GM21360 (cell line): Measurements from ENCODE around the gene KCNG3.

ENCODE experiments used
- ATAC-seq: cut with Tn5 transposase; IDR thresholded peaks from one replicate; pipeline ENCODE4 v1.9.1; 2021; ENCODE audit warnings: mild to moderate bottlenecking, moderate library complexity; ENCODE audit not compliant: unreplicated experiment

The KCNG3 gene

DNA sequence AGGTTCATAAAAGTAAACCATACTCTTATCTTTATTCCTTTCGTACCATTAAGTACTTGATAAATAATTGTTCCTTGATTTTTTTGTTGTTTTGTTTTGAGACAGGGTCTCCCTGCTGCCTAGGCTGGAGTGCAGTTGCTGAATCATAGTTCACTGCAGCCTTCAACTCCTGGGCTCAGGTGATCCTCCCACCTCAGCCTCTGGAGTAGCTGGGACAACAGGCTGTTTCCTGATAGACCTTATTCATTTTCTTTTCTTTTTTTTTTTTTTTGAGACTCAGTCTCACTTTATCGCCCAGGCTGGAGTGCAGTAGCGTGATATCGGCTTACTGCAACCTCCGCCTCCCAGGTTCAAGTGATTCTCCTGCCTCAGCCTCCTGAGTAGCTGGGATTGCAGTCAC is 5.5 kb downstream of the KCNG3 start:
- no peak for ATAC-seq

DNA sequence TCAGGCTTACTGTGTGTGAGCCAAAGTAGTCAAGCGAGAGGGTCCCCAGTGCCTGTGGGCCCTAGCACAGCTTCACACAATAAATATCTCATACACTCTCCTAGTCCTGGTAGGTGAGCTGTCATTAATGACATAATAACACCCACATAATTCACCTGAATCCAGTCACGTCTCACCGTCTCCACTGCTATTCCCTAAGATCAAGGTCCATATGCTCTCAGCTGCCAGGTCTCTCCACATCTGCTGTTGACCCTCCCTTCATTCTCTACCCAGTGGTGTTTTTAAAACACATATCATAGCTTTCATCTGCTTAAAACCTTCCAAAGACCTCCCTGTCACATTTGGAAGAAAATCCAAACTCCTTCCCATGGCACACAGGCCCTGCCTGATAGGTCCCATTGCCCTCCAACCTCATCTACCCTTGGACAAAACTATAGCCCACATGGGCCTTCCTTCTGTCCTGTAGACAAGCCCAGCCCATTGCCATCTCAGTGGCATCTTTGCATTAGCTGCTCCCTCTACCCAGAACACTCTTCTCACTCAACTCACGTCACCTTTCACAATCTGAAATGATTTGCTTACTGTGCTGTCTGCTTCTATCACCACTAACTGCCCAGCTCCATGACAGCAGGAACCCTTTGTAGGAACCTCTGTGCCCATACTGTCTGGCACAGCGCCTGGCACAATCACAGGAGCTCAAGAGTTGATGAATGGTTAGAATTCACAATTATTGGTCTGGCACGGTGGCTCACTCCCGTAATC is 7.5 kb downstream of the KCNG3 start:
- ATAC-seq, result no peak

- no peak for ATAC-seq
Observed at GRCh38 chr2:42480402-42480801, 13.4 kb downstream of the KCNG3 start.

DNA sequence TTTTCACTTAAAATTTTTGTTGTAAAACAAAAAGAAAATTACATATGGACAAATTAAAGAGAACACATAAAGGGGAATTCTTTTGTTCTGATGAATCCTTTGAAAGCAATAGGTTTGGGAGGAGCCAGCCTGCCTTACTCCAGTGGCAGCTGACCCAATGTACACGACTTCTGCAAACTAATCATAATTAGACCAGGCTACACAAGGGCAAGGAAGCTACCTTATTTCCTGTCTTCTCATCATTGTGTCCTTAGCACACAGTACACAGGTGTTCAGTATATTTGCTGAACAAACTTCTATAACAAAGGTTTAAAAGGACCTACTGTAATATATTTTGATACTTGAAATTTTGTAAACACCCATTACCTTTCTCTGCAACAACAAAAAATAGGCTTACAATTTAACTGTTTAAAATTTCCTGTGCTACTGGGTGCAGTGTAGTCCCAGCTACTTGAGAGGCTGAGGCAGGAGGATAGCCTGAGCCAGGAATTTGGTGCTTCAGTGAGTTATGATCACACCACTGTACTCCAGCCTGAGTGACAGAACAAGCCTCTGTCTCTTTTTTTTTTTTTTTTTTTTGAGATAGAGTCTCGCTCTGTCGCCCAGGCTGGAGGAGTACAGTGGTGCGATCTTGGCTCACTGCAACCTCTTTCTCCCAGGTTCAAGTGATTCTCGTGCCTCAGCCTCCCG is 18.9 kb downstream of the KCNG3 start:
- no peak for ATAC-seq

DNA sequence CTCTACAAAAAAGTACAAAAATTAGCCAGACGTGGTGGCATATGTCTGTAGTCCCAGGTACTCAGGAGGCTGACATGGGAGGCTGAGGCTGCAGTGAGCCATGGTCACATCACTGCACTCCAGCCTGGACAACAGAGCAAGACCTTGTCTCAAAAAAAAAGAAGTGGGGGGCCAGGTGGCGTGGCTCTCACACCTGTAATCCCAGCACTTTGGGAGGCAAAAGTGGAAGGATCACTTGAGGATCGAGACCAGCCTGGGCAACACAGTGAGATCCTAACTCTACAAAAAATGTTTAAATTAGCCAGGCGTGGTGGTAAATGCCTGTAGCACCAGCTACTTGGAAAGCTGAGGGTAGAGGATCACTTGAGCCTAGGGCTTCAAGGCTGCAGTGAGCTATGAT is 23.1 kb downstream of the KCNG3 start:
- ATAC-seq, result no peak

DNA sequence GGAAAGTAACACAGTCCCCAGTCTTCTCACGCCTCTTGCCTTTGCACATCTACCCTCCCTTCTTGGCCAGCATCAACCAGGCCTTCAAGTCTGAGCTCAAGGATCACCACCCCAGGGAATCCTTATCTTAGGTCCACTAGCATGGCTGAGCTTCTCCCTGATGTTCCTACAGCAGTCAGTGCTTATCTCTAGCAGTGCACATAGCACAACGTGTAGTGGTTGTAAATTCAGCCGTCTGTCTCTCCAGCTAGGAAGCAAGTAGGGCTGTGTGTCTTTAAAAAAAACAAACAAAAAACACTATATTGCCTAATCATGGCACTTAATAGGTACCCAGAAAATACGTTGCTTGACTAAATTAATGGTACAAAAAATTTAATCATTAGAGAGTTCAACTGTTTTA is 29.2 kb downstream of the KCNG3 start:
- ATAC-seq, result no peak

DNA sequence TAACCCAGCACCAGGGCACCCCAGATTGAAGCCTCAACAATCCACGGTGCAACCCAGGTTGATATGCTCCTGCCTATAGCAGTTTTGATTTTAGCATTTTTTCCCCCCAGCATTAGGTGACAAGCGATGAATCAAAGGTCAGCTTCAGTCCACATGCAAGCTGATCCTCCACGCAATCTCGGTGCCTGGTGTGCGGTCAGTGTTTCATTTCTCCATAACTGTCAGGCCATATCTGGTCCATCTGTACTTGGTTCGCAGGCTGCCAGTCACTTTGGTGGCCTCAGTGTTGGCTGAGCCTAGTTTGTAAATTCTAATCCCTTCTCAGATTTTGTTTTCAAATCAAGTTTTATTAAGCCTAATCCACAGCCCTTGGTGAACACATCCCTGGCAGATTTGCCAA is 30.2 kb downstream of the KCNG3 start:
- no peak for ATAC-seq

GRCh38 chr2:42459296-42459695 is 34.5 kb downstream of the KCNG3 start:
- no peak for ATAC-seq

GRCh38 chr2:42458396-42458795 is 35.4 kb downstream of the KCNG3 start:
- no peak for ATAC-seq

DNA sequence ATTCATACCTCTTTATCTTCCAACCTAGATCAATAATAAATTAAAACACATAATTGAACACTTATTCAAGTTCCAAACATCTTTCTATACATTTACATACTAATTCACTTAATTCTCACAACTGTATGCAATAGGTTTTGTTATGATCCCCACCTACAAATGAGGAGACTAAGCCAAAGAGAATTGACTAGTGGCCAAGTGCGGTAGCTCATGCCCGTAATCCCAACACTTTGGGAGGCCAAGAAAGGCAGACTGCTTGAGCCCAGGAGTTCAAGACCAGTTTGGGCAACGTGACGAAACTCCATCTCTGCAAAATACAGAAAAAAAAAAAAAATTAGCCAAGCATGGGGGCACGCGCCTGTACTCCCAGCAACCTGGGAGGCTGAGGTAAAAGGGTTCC is 36.8 kb downstream of the KCNG3 start:
- ATAC-seq, result no peak

DNA sequence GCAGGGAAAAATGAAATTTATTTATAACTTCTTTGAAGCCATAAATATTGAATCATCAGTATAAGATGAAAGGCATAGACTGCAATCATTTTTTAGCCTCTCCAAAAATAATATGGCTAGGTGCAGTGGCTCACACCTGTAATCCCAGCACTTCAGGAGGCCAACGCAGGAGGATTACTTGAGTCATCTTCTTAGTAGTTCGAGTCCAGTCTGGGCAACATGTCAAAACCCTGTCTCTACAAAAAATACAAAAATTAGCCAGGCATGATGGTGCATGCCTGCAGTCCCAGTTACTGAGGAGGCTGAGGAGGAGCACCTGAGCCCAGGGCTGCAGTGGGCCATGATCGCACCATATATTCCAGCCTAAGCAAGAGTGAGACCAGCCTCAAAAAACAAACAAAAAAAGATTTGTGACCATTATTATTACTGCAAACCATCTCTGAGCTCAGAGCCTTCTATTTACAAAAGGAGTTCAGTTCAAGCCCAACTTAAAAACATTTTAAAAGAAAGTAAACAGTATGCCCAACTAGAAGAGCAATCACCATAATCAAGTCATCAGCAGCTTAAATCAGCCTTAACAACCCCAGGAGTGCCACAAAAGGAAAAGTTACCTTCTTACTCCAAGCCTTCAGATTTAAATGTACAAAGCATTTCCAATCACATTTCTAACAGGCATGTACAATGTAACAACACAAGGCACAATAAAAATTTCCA is 37.5 kb downstream of the KCNG3 start:
- no peak for ATAC-seq

GRCh38 chr2:42452545-42452944 is 41.2 kb downstream of the KCNG3 start:
- no peak for ATAC-seq

DNA sequence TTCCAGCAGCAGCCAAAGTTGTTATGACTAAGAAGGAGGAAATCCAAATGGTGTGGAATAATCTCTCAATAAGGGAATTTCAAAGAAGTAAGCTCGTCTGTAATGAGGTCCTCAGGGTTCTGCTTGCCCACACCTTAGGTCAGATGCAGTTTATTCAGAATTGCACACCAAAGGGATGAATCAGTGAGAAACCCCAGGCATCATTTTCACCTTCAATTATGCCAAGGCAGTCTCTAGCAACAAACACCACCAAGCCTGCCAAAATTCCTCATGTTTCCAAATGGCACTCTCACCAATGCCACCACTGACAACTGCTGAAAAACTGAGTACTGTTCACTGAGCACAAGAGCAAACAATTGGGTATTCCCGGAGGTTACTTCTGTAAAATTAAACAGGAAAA is 43.6 kb downstream of the KCNG3 start:
- ATAC-seq, result no peak

- ATAC-seq, result no peak
Observed at GRCh38 chr2:42449163-42450087, 44.4 kb downstream of the KCNG3 start.

- no peak for ATAC-seq
Observed at GRCh38 chr2:42448163-42448562, 45.6 kb downstream of the KCNG3 start.

GRCh38 chr2:42446503-42447271 is 47.1 kb downstream of the KCNG3 start:
- no peak for ATAC-seq

DNA sequence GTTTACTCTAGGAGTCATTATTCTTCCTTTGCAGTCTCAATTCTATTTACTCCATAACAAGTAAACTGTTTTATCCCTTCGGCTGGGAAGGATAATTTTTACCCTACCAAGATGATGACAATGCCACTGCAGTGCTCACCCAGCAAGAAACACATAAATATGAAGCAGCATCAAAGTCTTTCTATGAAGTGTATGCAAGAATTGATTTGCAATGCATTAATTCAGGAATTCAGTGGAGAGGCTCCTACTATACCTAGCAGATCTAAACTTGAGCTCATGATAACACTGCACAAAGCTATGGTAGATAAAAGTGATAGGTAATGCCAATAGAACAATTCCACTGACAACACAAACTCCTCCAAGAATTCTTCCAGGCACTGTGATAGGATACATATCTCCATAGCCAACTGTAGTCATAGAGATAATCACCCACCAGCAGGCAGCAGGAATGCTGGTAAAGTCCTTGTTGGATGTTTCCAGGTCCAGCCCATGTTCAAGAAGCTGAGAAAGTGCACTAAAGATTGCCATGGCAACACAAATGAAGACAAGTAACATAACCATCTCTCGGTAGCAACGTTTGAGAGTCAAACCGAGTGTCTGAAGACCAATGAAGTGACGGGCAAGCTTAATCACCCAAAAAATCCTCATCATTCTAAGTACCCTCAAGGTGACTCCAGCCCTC is 49.9 kb downstream of the KCNG3 start:
- ATAC-seq, result no peak

DNA sequence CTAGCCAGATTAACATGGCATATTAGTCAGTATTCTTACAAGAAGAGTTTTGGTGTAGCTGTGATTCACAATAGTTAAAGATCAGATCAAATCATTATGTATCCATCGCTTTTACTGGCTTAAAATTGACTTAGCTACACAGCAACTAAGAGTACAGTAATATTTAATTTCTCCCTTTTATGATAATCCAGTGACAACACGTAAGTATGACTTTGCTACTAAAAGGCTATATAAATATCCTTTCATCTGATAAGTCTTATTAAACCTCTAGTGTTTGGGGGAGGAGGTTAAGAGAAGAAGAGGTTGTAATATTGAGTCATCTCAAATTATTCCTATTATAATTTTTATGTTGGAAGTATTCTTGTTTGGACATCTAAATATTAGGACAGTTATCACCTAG is 51.0 kb downstream of the KCNG3 start:
- no peak for ATAC-seq

DNA sequence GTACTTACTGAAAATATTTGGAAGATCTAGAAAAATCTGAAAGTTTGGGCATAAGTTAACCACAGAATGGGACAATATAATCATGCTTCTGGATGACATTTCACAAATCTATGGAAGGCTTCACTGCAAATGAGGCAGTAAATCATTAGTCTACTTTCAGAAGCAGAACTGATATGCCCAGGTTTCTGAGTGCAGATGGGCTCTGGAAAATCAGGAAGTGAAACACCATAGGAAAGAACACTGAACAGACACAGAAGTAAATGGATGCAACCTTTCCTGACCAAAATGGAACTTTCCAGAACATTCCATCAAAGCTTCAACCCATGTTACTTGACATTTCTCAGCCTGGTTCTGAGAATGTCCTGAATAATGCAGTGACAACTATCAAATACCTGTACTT is 55.1 kb downstream of the KCNG3 start:
- no peak for ATAC-seq

DNA sequence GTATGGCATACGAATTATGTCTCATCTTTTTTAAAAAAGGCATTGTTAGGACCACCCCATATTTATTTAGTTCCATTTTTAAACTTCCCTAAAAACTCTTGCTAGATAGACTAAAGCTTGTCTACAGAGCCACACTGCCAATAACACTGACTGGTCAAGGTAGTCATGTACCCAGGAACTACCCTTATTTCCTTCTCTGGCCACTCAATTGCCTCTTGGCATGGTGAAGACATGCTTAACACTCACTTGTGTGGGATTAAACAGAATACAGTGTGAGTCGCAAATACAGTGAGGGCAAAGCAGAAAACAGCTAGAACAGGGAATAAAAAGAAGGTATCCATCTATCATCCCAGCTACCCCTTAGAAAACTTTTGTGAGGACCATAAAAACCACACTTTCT is 57.4 kb downstream of the KCNG3 start:
- ATAC-seq, result no peak
